Mesenchymal stem cell (in vitro differentiated cells and primary cell): Measurements from ENCODE around the gene KCNAB2.

Experiments used
- DNase-seq: peaks from one replicate; pipeline ENCODE4 v3.0.0-alpha.2; 2013
- H2AFZ ChIP-seq: one replicate; pipeline ENCODE4 v1.6.1; 2013; ENCODE audit warnings: low read depth, mild to moderate bottlenecking, control low read depth, inconsistent platforms, low read length, moderate library complexity
- H2AK5ac ChIP-seq: 2 replicates; pipeline ENCODE4 v1.6.1; 2013; ENCODE audit warnings: low read length, moderate library complexity, mild to moderate bottlenecking, inconsistent platforms; ENCODE audit not compliant: severe bottlenecking
- H2BK120ac ChIP-seq: one replicate; pipeline ENCODE4 v1.6.1; 2013; ENCODE audit warnings: low read depth, mild to moderate bottlenecking, inconsistent platforms, low read length, moderate library complexity
- H2BK12ac ChIP-seq, 2 experiments: one replicate each; pipeline ENCODE4 v1.6.1; 2013; ENCODE audit warnings: inconsistent platforms in 2 of 2, low read length in 2 of 2, mild to moderate bottlenecking in 2 of 2, moderate library complexity in 2 of 2, control low read depth in 1 of 2
- H2BK15ac ChIP-seq: one replicate; pipeline ENCODE4 v1.6.1; 2013; ENCODE audit warnings: mild to moderate bottlenecking, low read depth, inconsistent platforms; ENCODE audit not compliant: poor library complexity, severe bottlenecking
- H2BK5ac ChIP-seq: 2 replicates; pipeline ENCODE4 v1.6.1; 2013; ENCODE audit warnings: low read depth, mild to moderate bottlenecking, low read length, control low read depth, inconsistent platforms; ENCODE audit not compliant: poor library complexity, severe bottlenecking
- H3K14ac ChIP-seq, 2 experiments: one replicate each; pipeline ENCODE4 v1.6.1; 2013; ENCODE audit warnings: inconsistent platforms in 2 of 2, low read length in 2 of 2, control low read depth in 1 of 2, mild to moderate bottlenecking in 1 of 2, moderate library complexity in 1 of 2
- H3K18ac ChIP-seq, 2 experiments: one replicate each; pipeline ENCODE4 v1.6.1; 2013; ENCODE audit warnings: inconsistent platforms in 2 of 2, low read length in 2 of 2, control low read depth in 1 of 2, low read depth in 1 of 2, mild to moderate bottlenecking in 1 of 2
- H3K23ac ChIP-seq, 2 experiments: one replicate each; pipeline ENCODE4 v1.6.1; 2013; ENCODE audit warnings: inconsistent platforms in 2 of 2, low read length in 2 of 2, mild to moderate bottlenecking in 2 of 2, moderate library complexity in 2 of 2, control low read depth in 1 of 2
- H3K27ac ChIP-seq: 2 replicates; pipeline ENCODE4 v1.5.1; 2013; ENCODE audit warnings: mild to moderate bottlenecking, moderate library complexity, low read length, control low read depth, inconsistent platforms; ENCODE audit not compliant: poor library complexity, severe bottlenecking
- H3K27me3 ChIP-seq, 2 experiments: 2 replicates each; pipeline versions ENCODE4 v1.6.1 to v1.7.0; 2013; ENCODE audit warnings: low read length in 2 of 2, mild to moderate bottlenecking in 2 of 2, moderate library complexity in 2 of 2, control low read depth in 1 of 2, inconsistent platforms in 1 of 2; ENCODE audit not compliant: control insufficient read depth in 1 of 2, insufficient read depth in 1 of 2
- H3K36me3 ChIP-seq, 2 experiments: 2 replicates each; pipeline versions ENCODE4 v1.6.1 to v1.7.0; 2013; ENCODE audit warnings: low read length in 2 of 2, control low read depth in 1 of 2, inconsistent platforms in 1 of 2, low read depth in 1 of 2, mild to moderate bottlenecking in 1 of 2; ENCODE audit not compliant: insufficient read depth in 2 of 2, control insufficient read depth in 1 of 2
- H3K4ac ChIP-seq, 2 experiments: one replicate each; pipeline ENCODE4 v1.6.1; 2013; ENCODE audit warnings: inconsistent platforms in 2 of 2, low read length in 2 of 2, mild to moderate bottlenecking in 2 of 2, moderate library complexity in 2 of 2, control low read depth in 1 of 2, low read depth in 1 of 2
- H3K4me1 ChIP-seq: 2 replicates; pipeline ENCODE4 v1.6.1; 2013; ENCODE audit warnings: low read depth, low read length, control low read depth; ENCODE audit not compliant: control insufficient read depth, insufficient read depth
- H3K4me2 ChIP-seq: 2 replicates; pipeline ENCODE4 v1.6.1; 2013; ENCODE audit warnings: low read length, mild to moderate bottlenecking, inconsistent platforms; ENCODE audit not compliant: poor library complexity, severe bottlenecking
- H3K4me3 ChIP-seq, 2 experiments: 2 replicates each; pipeline versions ENCODE4 v1.5.1 to v1.7.0; 2013; ENCODE audit warnings: low read length in 2 of 2, mild to moderate bottlenecking in 2 of 2, control low read depth in 1 of 2, low read depth in 1 of 2; ENCODE audit not compliant: insufficient read depth in 1 of 2
- H3K79me1 ChIP-seq: replicated peaks from 2 replicates; pipeline ENCODE4 v1.6.1; 2013; ENCODE audit warnings: mild to moderate bottlenecking, control low read depth, low read length, inconsistent platforms; ENCODE audit not compliant: poor library complexity, severe bottlenecking
- H3K9ac ChIP-seq: 2 replicates; pipeline ENCODE4 v1.7.0; 2013; ENCODE audit warnings: mild to moderate bottlenecking, low read length, moderate library complexity
- H3K9me3 ChIP-seq: 2 replicates; pipeline ENCODE4 v1.7.0; 2013; ENCODE audit warnings: mild to moderate bottlenecking, low read length; ENCODE audit not compliant: control insufficient read depth
- H4K8ac ChIP-seq: one replicate; pipeline ENCODE4 v1.6.1; 2013; ENCODE audit warnings: inconsistent platforms, mild to moderate bottlenecking, low read length, moderate library complexity
- H4K91ac ChIP-seq: one replicate; pipeline ENCODE4 v1.6.1; 2013; ENCODE audit warnings: mild to moderate bottlenecking, low read length, inconsistent platforms
- WGBS: methylation state at CpG from one replicate; pipeline ENCODE4 v1.1.7; 2013; ENCODE audit warnings: mixed read lengths; 5-methylcytosine and 5-hydroxymethylcytosine counted together

KCNAB2 gene

GRCh38 chr1:6128276-6129081 lies 82.8 kb downstream of the KCNAB2 start:
- Histone ChIP-seq H3K14ac (no peak overlapping the region), H2AFZ (no peak overlapping the region), H2BK12ac (no peak overlapping the region), H2BK15ac (no peak overlapping the region), H3K4me3 (no peak overlapping the region), H4K8ac (no peak overlapping the region), H3K9me3 (peaks cover 16% of the 10 kb centered on the region), H3K23ac (no peak overlapping the region), H2AK5ac (no peak overlapping the region), H2BK120ac (no peak overlapping the region), H3K36me3 (no peaks in the 10 kb centered on the region), H3K4me1 (peaks cover 4% of the 10 kb centered on the region), H3K4me2 (no peak overlapping the region), H3K4ac (no peak overlapping the region), H4K91ac (no peak overlapping the region), H3K79me1 (no peaks in the 10 kb centered on the region), H3K27me3 (peaks cover 0 to 30% of the 10 kb centered on the region in 2 experiments), H3K27ac (no peak overlapping the region), H3K18ac (no peak overlapping the region), H2BK5ac (no peak overlapping the region), H3K9ac (no peak overlapping the region)
- WGBS, result 93% methylated on average over 34 of the region's 34 CpGs
- no peak for DNase-seq

- no peak overlapping the region for H3K4me2 ChIP-seq
- no peak overlapping the region for H2BK5ac ChIP-seq
- 86% methylated on average over 9 of the region's 9 CpGs for WGBS
- H3K9ac ChIP-seq, result no peak overlapping the region
- no peak overlapping the region for H3K14ac ChIP-seq
- H3K4me3 ChIP-seq, result no peak overlapping the region
- H2BK15ac ChIP-seq, result no peak overlapping the region
- H3K9me3 ChIP-seq, result peaks cover 16% of the 10 kb centered on the region
- H4K91ac ChIP-seq, result no peak overlapping the region
- H3K4me1 ChIP-seq, result peaks cover 4% of the 10 kb centered on the region
- no peak overlapping the region for H2BK12ac ChIP-seq
- no peaks in the 10 kb centered on the region for H3K36me3 ChIP-seq
- H3K27me3 ChIP-seq, result peaks cover 0 to 30% of the 10 kb centered on the region in 2 experiments
- no peak overlapping the region for H2BK120ac ChIP-seq
- no peak overlapping the region for H2AK5ac ChIP-seq
- H3K18ac ChIP-seq, result no peak overlapping the region
- H3K27ac ChIP-seq, result no peak overlapping the region
- DNase-seq, result no peak
- no peak overlapping the region for H2AFZ ChIP-seq
- no peaks in the 10 kb centered on the region for H3K79me1 ChIP-seq
- H3K23ac ChIP-seq, result no peak overlapping the region
- H3K4ac ChIP-seq, result no peak overlapping the region
- H4K8ac ChIP-seq, result no peak overlapping the region
These were observed 83.6 kb downstream of the KCNAB2 start for GRCh38 chr1:6129313-6129712.

- Histone ChIP-seq H3K27ac (no peak overlapping the region), H2AK5ac (no peak overlapping the region), H3K4ac (no peak overlapping the region), H4K8ac (no peak overlapping the region), H3K27me3 (peaks cover 0 to 34% of the 10 kb centered on the region in 2 experiments), H3K9ac (no peak overlapping the region), H3K4me1 (peaks cover 4% of the 10 kb centered on the region), H3K14ac (no peak overlapping the region), H3K4me3 (no peak overlapping the region), H2BK12ac (no peak overlapping the region), H2AFZ (no peak overlapping the region), H2BK120ac (no peak overlapping the region), H2BK5ac (no peak overlapping the region), H3K18ac (no peak overlapping the region), H4K91ac (no peak overlapping the region), H2BK15ac (no peak overlapping the region), H3K4me2 (no peak overlapping the region), H3K36me3 (no peaks in the 10 kb centered on the region), H3K23ac (no peak overlapping the region), H3K9me3 (peaks cover 16% of the 10 kb centered on the region), H3K79me1 (no peaks in the 10 kb centered on the region)
- DNase-seq, result no peak
- 80% methylated on average over 11 of the region's 11 CpGs for WGBS
These were observed 84.3 kb downstream of the KCNAB2 start for GRCh38 chr1:6130036-6130435.

- Histone ChIP-seq H3K23ac (no peak overlapping the region), H2BK15ac (no peak overlapping the region), H2AFZ (no peak overlapping the region), H3K14ac (no peak overlapping the region), H2AK5ac (no peak overlapping the region), H3K4me3 (no peak overlapping the region), H2BK120ac (no peak overlapping the region), H3K4ac (no peak overlapping the region), H3K4me2 (no peak overlapping the region), H3K79me1 (no peaks in the 10 kb centered on the region), H4K91ac (no peak overlapping the region), H3K4me1 (peaks cover 4% of the 10 kb centered on the region), H3K36me3 (no peaks in the 10 kb centered on the region), H3K9ac (no peak overlapping the region), H3K9me3 (peaks cover 16% of the 10 kb centered on the region), H2BK5ac (no peak overlapping the region), H3K18ac (no peak overlapping the region), H2BK12ac (no peak overlapping the region), H3K27me3 (peaks cover 0 to 38% of the 10 kb centered on the region in 2 experiments), H4K8ac (no peak overlapping the region), H3K27ac (no peak overlapping the region)
- WGBS, result 85% methylated on average over 7 of the region's 7 CpGs
- no peak for DNase-seq
These were observed 84.9 kb downstream of the KCNAB2 start for GRCh38 chr1:6130596-6130995.
